Lower leg skin (tissue), 4 donors: Measurements from ENCODE around the gene MACF1. TPM values are rescaled to one million over a fixed set of nuclear protein-coding genes. Genes with fewer than 3 reads are reported as not detected.

ENCODE experiments used
- DNase-seq, 2 donors: peaks; one replicate each; pipeline ENCODE4 v3.0.0-alpha.2; 2019; ENCODE audit warnings: low spot score in 2 of 2
- H3K4me3 ChIP-seq: fragments of 200-600 bp; sonication (generic); 2 replicates; pipeline ENCODE4 v1.5.1; 2017; ENCODE audit warnings: mild to moderate bottlenecking, low read depth; ENCODE audit not compliant: poor library complexity, severe bottlenecking
- POLR2A ChIP-seq, 2 donors: fragments of 450-650 bp; IDR thresholded peaks; one replicate each; pipeline ENCODE4 v1.6.1; 2016 to 2017; ENCODE audit warnings: antibody characterized with exemption in 2 of 2, mild to moderate bottlenecking in 1 of 2, moderate library complexity in 1 of 2
- WGBS, 2 donors: methylation state at CpG; one replicate each; pipeline ENCODE4 v1.1.5; 2018; 5-methylcytosine and 5-hydroxymethylcytosine counted together
- intact Hi-C: fragments of 100-400 bp; cut with DNase I; formaldehyde crosslinking; loops from one replicate; pipeline ENCODE4 v1.15.0; 2023; ENCODE audit warnings: low total_unique reads
- total RNA-seq, 4 donors: library from RNA; depleted of rRNA; stranded (reverse); fragments of >200 nt; gene quantifications; one replicate each; pipeline ENCODE4 v1.1.0, GENCODE V29; 2016
- TF ChIP-seq, protein P1 (sequence below), 3 donors: fragments of 450-650 bp; IDR thresholded peaks; one replicate each; pipeline ENCODE4 v1.5.1; 2016; ENCODE audit warnings: antibody characterized with exemption in 3 of 3, mild to moderate bottlenecking in 3 of 3, moderate library complexity in 2 of 3

MACF1 gene
- total RNA-seq, 4 donors from 2014 or later: 427 to 686 (median 463) TPM

- H3K4me3 ChIP-seq: peak overlapping the region; percentile 39
- intact Hi-C loops: no loop called here
- 14 to 25% methylated on average over 20 to 38 of the region's 38 CpGs for WGBS, 2 donors
- DNase-seq: no peak
- no peak for TF ChIP-seq POLR2A (IDR thresholded peaks at IDR 0.05)
- TF ChIP-seq, protein P1, sequence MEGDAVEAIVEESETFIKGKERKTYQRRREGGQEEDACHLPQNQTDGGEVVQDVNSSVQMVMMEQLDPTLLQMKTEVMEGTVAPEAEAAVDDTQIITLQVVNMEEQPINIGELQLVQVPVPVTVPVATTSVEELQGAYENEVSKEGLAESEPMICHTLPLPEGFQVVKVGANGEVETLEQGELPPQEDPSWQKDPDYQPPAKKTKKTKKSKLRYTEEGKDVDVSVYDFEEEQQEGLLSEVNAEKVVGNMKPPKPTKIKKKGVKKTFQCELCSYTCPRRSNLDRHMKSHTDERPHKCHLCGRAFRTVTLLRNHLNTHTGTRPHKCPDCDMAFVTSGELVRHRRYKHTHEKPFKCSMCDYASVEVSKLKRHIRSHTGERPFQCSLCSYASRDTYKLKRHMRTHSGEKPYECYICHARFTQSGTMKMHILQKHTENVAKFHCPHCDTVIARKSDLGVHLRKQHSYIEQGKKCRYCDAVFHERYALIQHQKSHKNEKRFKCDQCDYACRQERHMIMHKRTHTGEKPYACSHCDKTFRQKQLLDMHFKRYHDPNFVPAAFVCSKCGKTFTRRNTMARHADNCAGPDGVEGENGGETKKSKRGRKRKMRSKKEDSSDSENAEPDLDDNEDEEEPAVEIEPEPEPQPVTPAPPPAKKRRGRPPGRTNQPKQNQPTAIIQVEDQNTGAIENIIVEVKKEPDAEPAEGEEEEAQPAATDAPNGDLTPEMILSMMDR (IDR thresholded peaks at IDR 0.05): no peak
Observed at GRCh38 chr1:39407896-39408640, 203.6 kb downstream of the MACF1 start.

- DNase-seq: peak; percentile 92 to 98
- intact Hi-C loops: no loop called here
- H3K4me3 ChIP-seq: peak overlapping the region; percentile 72
- 0 to 1% methylated on average over 20 to 33 of the region's 53 CpGs for WGBS, 2 donors
- TF ChIP-seq, protein P1 (IDR thresholded peaks at IDR 0.05): no peak
- TF ChIP-seq POLR2A (IDR thresholded peaks at IDR 0.05): no peak
Observed at GRCh38 chr1:39408641-39409054, 204.2 kb downstream of the MACF1 start.

DNA sequence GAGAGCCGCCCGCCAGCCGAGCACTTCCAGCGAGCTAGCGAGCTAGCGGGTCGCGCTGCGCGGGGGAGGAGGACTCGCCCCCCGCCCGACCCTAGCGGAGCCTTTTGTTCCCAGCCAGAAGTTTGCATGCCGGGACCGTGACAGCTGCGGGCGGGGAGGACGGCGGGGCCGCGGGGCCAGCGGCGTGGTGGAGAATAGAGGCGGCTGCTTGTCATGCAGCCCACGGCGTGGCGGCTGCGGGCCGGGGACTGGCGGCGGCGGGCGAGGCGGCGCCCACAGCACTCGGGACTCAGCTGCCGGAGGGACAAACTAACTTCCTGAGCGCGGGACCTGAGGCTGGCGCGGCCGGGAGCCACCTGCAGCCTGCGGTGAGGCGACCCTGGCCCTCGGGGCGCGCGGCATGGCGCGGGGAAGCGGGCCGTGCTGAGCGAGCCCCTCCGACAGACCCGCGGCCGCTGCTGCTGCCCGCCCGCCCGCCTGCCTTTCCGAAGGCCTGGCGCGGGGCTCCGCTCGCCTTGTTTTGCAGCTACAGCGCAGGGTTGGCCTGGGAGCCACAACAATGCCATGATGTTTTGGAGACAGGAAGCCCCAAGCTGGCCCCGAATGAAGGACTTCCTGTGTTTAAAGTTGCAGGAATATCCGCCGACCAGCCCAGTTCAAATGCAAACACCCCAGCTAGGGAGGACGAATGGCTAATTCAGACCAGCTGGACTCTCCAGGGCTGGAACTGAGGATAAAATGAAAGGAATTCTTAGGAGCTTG is 204.7 kb downstream of the MACF1 start:
- peak; percentile 41 to 92 for DNase-seq
- WGBS, 2 donors: 3 to 4% methylated on average over 16 to 29 of the region's 71 CpGs
- intact Hi-C loops: no loop called here

GRCh38 chr1:39410915-39411436 is 206.5 kb downstream of the MACF1 start:
- intact Hi-C loops: no loop called here
- H3K4me3 ChIP-seq: no peak overlapping the region
- 28 to 38% methylated on average over 3 of the region's 3 CpGs for WGBS, 2 donors
- TF ChIP-seq POLR2A (IDR thresholded peaks at IDR 0.05): no peak
- DNase-seq: peak; percentile 73 to 92

More for the DNA sequence above, 204.7 kb downstream of the MACF1 start:
- H3K4me3 ChIP-seq: peak overlapping the region; percentile 72
- TF ChIP-seq POLR2A (IDR thresholded peaks at IDR 0.05): no peak
- TF ChIP-seq, protein P1 (IDR thresholded peaks at IDR 0.05): no peak

- TF ChIP-seq, protein P1 (IDR thresholded peaks at IDR 0.05): no peak
- no peak for TF ChIP-seq POLR2A (IDR thresholded peaks at IDR 0.05)
- intact Hi-C loops: no loop called here
- WGBS, 2 donors: 40 to 43% methylated on average over 3 of the region's 3 CpGs
- no peak overlapping the region for H3K4me3 ChIP-seq
- DNase-seq: no peak
Observed at GRCh38 chr1:39411526-39412478, 207.3 kb downstream of the MACF1 start.
